Measurements from ENCODE around the gene CCL8.

- TF ChIP-seq POLR2A (IDR thresholded peaks at IDR 0.05; ENCODE audit: low read length) (no peak), GATA1 (IDR thresholded peaks at IDR 0.05; ENCODE audit: low read depth, low read length) (no peak)
These were observed 44.0 kb downstream of the CCL8 start, which contains the start of gene CCL1 for GRCh38 chr17:34363183-34363661.
